Activated naive CD8-positive, alpha-beta T cell (primary cell): ENCODE results near the gene PREB.

ENCODE experiments used
- H3K27ac Mint-ChIP-seq: one replicate; pipeline ENCODE4 v1.8.0; 2021; ENCODE audit warnings: mixed read lengths
- H3K27me3 Mint-ChIP-seq: one replicate; pipeline ENCODE4 v1.8.0; 2021; ENCODE audit warnings: mixed read lengths
- H3K36me3 Mint-ChIP-seq: one replicate; pipeline ENCODE4 v1.8.0; 2021; ENCODE audit warnings: mixed read lengths
- H3K4me1 Mint-ChIP-seq: one replicate; pipeline ENCODE4 v1.8.0; 2021; ENCODE audit warnings: low read depth, mixed read lengths
- H3K4me3 Mint-ChIP-seq: one replicate; pipeline ENCODE4 v1.8.0; 2021; ENCODE audit warnings: mild to moderate bottlenecking, mixed read lengths
- H3K9me3 Mint-ChIP-seq: one replicate; pipeline ENCODE4 v1.8.0; 2021; ENCODE audit warnings: low read depth, mixed read lengths

The PREB gene

GRCh38 chr2:27097341-27097740 lies 37.1 kb downstream of the PREB start:
- no peak overlapping the region for H3K27ac Mint-ChIP-seq
- no peaks in the 10 kb centered on the region for H3K27me3 Mint-ChIP-seq
- no peaks in the 10 kb centered on the region for H3K9me3 Mint-ChIP-seq
- H3K4me3 Mint-ChIP-seq, result no peak overlapping the region
- H3K4me1 Mint-ChIP-seq, result peaks cover 9% of the 10 kb centered on the region
- H3K36me3 Mint-ChIP-seq, result no peaks in the 10 kb centered on the region

- H3K27ac Mint-ChIP-seq, result no peak overlapping the region
- no peaks in the 10 kb centered on the region for H3K36me3 Mint-ChIP-seq
- no peaks in the 10 kb centered on the region for H3K27me3 Mint-ChIP-seq
- H3K4me1 Mint-ChIP-seq, result peaks cover 9% of the 10 kb centered on the region
- no peak overlapping the region for H3K4me3 Mint-ChIP-seq
- H3K9me3 Mint-ChIP-seq, result no peaks in the 10 kb centered on the region
Observed at GRCh38 chr2:27096748-27097297, 37.6 kb downstream of the PREB start.

- H3K27ac Mint-ChIP-seq, result no peak overlapping the region
- peaks cover 11% of the 10 kb centered on the region for H3K4me1 Mint-ChIP-seq
- H3K27me3 Mint-ChIP-seq, result no peaks in the 10 kb centered on the region
- no peaks in the 10 kb centered on the region for H3K9me3 Mint-ChIP-seq
- H3K36me3 Mint-ChIP-seq, result no peaks in the 10 kb centered on the region
- peak overlapping the region; percentile 57 for H3K4me3 Mint-ChIP-seq
Observed at GRCh38 chr2:27095745-27096651, 38.4 kb downstream of the PREB start.

- Mint-ChIP-seq H3K27me3 (no peaks in the 10 kb centered on the region), H3K36me3 (no peaks in the 10 kb centered on the region), H3K27ac (no peak overlapping the region), H3K4me1 (peaks cover 11% of the 10 kb centered on the region), H3K9me3 (no peaks in the 10 kb centered on the region), H3K4me3 (no peak overlapping the region)
Observed at GRCh38 chr2:27095427-27095744, 39.0 kb downstream of the PREB start.

- H3K4me3 Mint-ChIP-seq, result no peak overlapping the region
- H3K27ac Mint-ChIP-seq, result no peak overlapping the region
Observed at GRCh38 chr2:27094353-27094984, 40.0 kb downstream of the PREB start.

GRCh38 chr2:27093430-27094352 lies 40.7 kb downstream of the PREB start:
- H3K4me3 Mint-ChIP-seq, result no peak overlapping the region
- no peak overlapping the region for H3K27ac Mint-ChIP-seq
- H3K9me3 Mint-ChIP-seq, result no peaks in the 10 kb centered on the region
- H3K36me3 Mint-ChIP-seq, result no peaks in the 10 kb centered on the region
- peaks cover 16% of the 10 kb centered on the region for H3K4me1 Mint-ChIP-seq
- H3K27me3 Mint-ChIP-seq, result no peaks in the 10 kb centered on the region

More at GRCh38 chr2:27094353-27094984, 40.0 kb downstream of the PREB start:
- no peaks in the 10 kb centered on the region for H3K27me3 Mint-ChIP-seq
- H3K4me1 Mint-ChIP-seq, result peaks cover 14% of the 10 kb centered on the region
- no peaks in the 10 kb centered on the region for H3K9me3 Mint-ChIP-seq
- no peaks in the 10 kb centered on the region for H3K36me3 Mint-ChIP-seq

- H3K36me3 Mint-ChIP-seq, result no peaks in the 10 kb centered on the region
- no peaks in the 10 kb centered on the region for H3K9me3 Mint-ChIP-seq
- peaks cover 18% of the 10 kb centered on the region for H3K4me1 Mint-ChIP-seq
- H3K27me3 Mint-ChIP-seq, result no peaks in the 10 kb centered on the region
- no peak overlapping the region for H3K27ac Mint-ChIP-seq
- H3K4me3 Mint-ChIP-seq, result no peak overlapping the region
Observed at GRCh38 chr2:27092696-27093429, 41.6 kb downstream of the PREB start.

GRCh38 chr2:27091746-27092695 lies 42.4 kb downstream of the PREB start:
- Mint-ChIP-seq H3K27ac (no peak overlapping the region), H3K4me1 (peaks cover 25% of the 10 kb centered on the region), H3K36me3 (no peaks in the 10 kb centered on the region)

GRCh38 chr2:27089111-27089954 lies 45.1 kb downstream of the PREB start:
- Mint-ChIP-seq H3K9me3 (no peaks in the 10 kb centered on the region), H3K36me3 (no peaks in the 10 kb centered on the region), H3K4me1 (peaks cover 24% of the 10 kb centered on the region), H3K27ac (no peak overlapping the region), H3K27me3 (no peaks in the 10 kb centered on the region), H3K4me3 (no peak overlapping the region)

More at GRCh38 chr2:27091746-27092695, 42.4 kb downstream of the PREB start:
- Mint-ChIP-seq H3K9me3 (no peaks in the 10 kb centered on the region), H3K27me3 (no peaks in the 10 kb centered on the region), H3K4me3 (no peak overlapping the region)

GRCh38 chr2:27088634-27089033 lies 45.8 kb downstream of the PREB start:
- Mint-ChIP-seq H3K36me3 (no peaks in the 10 kb centered on the region), H3K4me3 (no peak overlapping the region), H3K9me3 (no peaks in the 10 kb centered on the region), H3K27me3 (no peaks in the 10 kb centered on the region), H3K4me1 (peaks cover 24% of the 10 kb centered on the region), H3K27ac (no peak overlapping the region)

- H3K27me3 Mint-ChIP-seq, result no peaks in the 10 kb centered on the region
- no peaks in the 10 kb centered on the region for H3K36me3 Mint-ChIP-seq
- H3K4me3 Mint-ChIP-seq, result peak overlapping the region; percentile 89
- H3K27ac Mint-ChIP-seq, result no peak overlapping the region
- peaks cover 24% of the 10 kb centered on the region for H3K4me1 Mint-ChIP-seq
- H3K9me3 Mint-ChIP-seq, result no peaks in the 10 kb centered on the region
Observed at GRCh38 chr2:27087823-27088410, 46.5 kb downstream of the PREB start.
